Endothelial cell (in vitro differentiated cells): ENCODE data around the gene APOBEC3B. TPM values are rescaled to one million over a fixed set of nuclear protein-coding genes. Genes with fewer than 3 reads are reported as not detected.
"Not testable (repeated sequence)": the region's sequence is repeated elsewhere in the genome, so short reads cannot be mapped to it uniquely, and the experiment has no call there.

Experiments used
- DNase-seq: peaks from one replicate; pipeline ENCODE4 v3.0.0; 2021; ENCODE audit warnings: low spot score
- H3K27ac Mint-ChIP-seq: one replicate; pipeline ENCODE4 v1.8.0; 2021; ENCODE audit warnings: mixed read lengths, inconsistent platforms; ENCODE audit not compliant: unreplicated experiment
- H3K27me3 Mint-ChIP-seq: one replicate; pipeline ENCODE4 v1.8.0; 2021; ENCODE audit warnings: mild to moderate bottlenecking, moderate library complexity, mixed read lengths, inconsistent platforms; ENCODE audit not compliant: unreplicated experiment
- H3K36me3 Mint-ChIP-seq: one replicate; pipeline ENCODE4 v1.8.0; 2021; ENCODE audit warnings: mild to moderate bottlenecking, low read depth, mixed read lengths, inconsistent platforms; ENCODE audit not compliant: unreplicated experiment
- H3K4me1 Mint-ChIP-seq: one replicate; pipeline ENCODE4 v1.8.0; 2021; ENCODE audit warnings: mild to moderate bottlenecking, mixed read lengths, inconsistent platforms; ENCODE audit not compliant: unreplicated experiment
- H3K4me3 Mint-ChIP-seq: one replicate; pipeline ENCODE4 v1.8.0; 2021; ENCODE audit warnings: mild to moderate bottlenecking, mixed read lengths, inconsistent platforms; ENCODE audit not compliant: unreplicated experiment
- H3K9me3 Mint-ChIP-seq: one replicate; pipeline ENCODE4 v1.8.0; 2021; ENCODE audit warnings: mixed read lengths, inconsistent platforms; ENCODE audit not compliant: unreplicated experiment
- CTCF ChIP-seq: fragments of 200-600 bp; sonication (generic); IDR thresholded peaks from one replicate; pipeline ENCODE4 v1.5.0; 2021; ENCODE audit warnings: antibody characterized with exemption; ENCODE audit not compliant: unreplicated experiment
- total RNA-seq: library from RNA; stranded (reverse); fragmentation: NEBNext Ultra II Directional; extraction: Animal tissue kit (Norgen Biotek cat#: 25700); gene quantifications from one replicate; pipeline ENCODE4 v1.2.1, GENCODE V29; 2021; ENCODE audit not compliant: unreplicated experiment

APOBEC3B gene
- total RNA-seq, 1 donor from 2014 or later: 1.0 TPM

GRCh38 chr22:39010946-39011345 lies 28.8 kb downstream of the APOBEC3B start:
- H3K9me3 Mint-ChIP-seq: no peaks in the 10 kb centered on the region
- DNase-seq: no peak

GRCh38 chr22:39012533-39013511 lies 30.7 kb downstream of the APOBEC3B start:
- peaks cover 4% of the 10 kb centered on the region for H3K27me3 Mint-ChIP-seq
- no peaks in the 10 kb centered on the region for H3K9me3 Mint-ChIP-seq
- no peaks in the 10 kb centered on the region for H3K36me3 Mint-ChIP-seq
- no peak for TF ChIP-seq CTCF
- peak overlapping the region; percentile 5 for H3K4me3 Mint-ChIP-seq
- DNase-seq: no peak
- peak overlapping the region; percentile 4 for H3K27ac Mint-ChIP-seq
- peaks cover 16% of the 10 kb centered on the region for H3K4me1 Mint-ChIP-seq

More at GRCh38 chr22:39010946-39011345, 28.8 kb downstream of the APOBEC3B start:
- H3K27ac Mint-ChIP-seq: no peak overlapping the region
- no peaks in the 10 kb centered on the region for H3K36me3 Mint-ChIP-seq
- H3K4me3 Mint-ChIP-seq: no peak overlapping the region
- peaks cover 14% of the 10 kb centered on the region for H3K4me1 Mint-ChIP-seq
- no peak for TF ChIP-seq CTCF
- peaks cover 4% of the 10 kb centered on the region for H3K27me3 Mint-ChIP-seq

- H3K4me3 Mint-ChIP-seq, H3K36me3 Mint-ChIP-seq, DNase-seq, H3K27me3 Mint-ChIP-seq, H3K9me3 Mint-ChIP-seq, H3K27ac Mint-ChIP-seq: not testable (repeated sequence)
- H3K4me1 Mint-ChIP-seq: peaks cover 20% of the 10 kb centered on the region
These were observed 31.4 kb downstream of the APOBEC3B start for GRCh38 chr22:39013561-39013941.

- TF ChIP-seq CTCF: no peak
- DNase-seq: peak; percentile 32
- Mint-ChIP-seq H3K9me3 (no peaks in the 10 kb centered on the region), H3K36me3 (no peaks in the 10 kb centered on the region), H3K27ac (peak within 1 kb of the TSS; percentile 76), H3K4me1 (peaks cover 21% of the 10 kb centered on the region), H3K4me3 (peak within 1 kb of the TSS; percentile 65), H3K27me3 (peaks cover 7% of the 10 kb centered on the region)
These were observed 32.0 kb downstream of the APOBEC3B start, which contains the start of gene APOBEC3C for GRCh38 chr22:39013942-39014722. APOBEC3C (plus strand) TSS chr22:39014257; CDS start chr22:39014363, 106 bp downstream.

- H3K9me3 Mint-ChIP-seq, H3K36me3 Mint-ChIP-seq, DNase-seq, H3K27me3 Mint-ChIP-seq: not testable (repeated sequence)
- Mint-ChIP-seq H3K4me1 (peaks cover 21% of the 10 kb centered on the region), H3K27ac (peak overlapping the region; percentile 76), H3K4me3 (peak overlapping the region; percentile 65)
These were observed 32.6 kb downstream of the APOBEC3B start for GRCh38 chr22:39014723-39015121.
